ENCODE results near the gene PRSS1. TPM values are rescaled to one million over a fixed set of nuclear protein-coding genes. Genes with fewer than 3 reads are reported as not detected.

PRSS1 gene
- polyA plus RNA-seq, 1 donor from 2014 or later = not detected

DNA sequence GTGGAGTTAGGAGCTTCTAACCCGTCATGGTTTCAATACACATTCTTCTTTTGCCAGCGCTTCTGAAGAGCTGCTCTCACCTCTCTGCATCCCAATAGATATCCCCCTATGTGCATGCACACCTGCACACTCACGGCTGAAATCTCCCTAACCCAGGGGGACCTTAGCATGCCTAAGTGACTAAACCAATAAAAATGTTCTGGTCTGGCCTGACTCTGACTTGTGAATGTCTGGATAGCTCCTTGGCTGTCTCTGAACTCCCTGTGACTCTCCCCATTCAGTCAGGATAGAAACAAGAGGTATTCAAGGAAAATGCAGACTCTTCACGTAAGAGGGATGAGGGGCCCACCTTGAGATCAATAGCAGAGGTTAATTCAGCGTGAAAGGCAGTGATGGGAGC lies 43.9 kb downstream of the PRSS1 start:
- H3K9me3 ChIP-seq (ENCODE audit: low read length) = no peaks in the 10 kb centered on the region
- H3K27me3 ChIP-seq (ENCODE audit: insufficient read depth, low read depth, low read length) = peaks cover 34% of the 10 kb centered on the region
- H2AFZ ChIP-seq (ENCODE audit: low read depth, low read length) = no peak overlapping the region
- no peak overlapping the region for H3K27ac ChIP-seq (ENCODE audit: low read length)
- H3K4me2 ChIP-seq (ENCODE audit: low read length) = no peak overlapping the region
- H3K9me2 ChIP-seq (ENCODE audit: insufficient read depth, low read length) = no peaks in the 10 kb centered on the region
- TF ChIP-seq MXI1 (conservative IDR thresholded peaks at IDR 0.05; ENCODE audit: poor library complexity, severe bottlenecking) = no peak
- TF ChIP-seq, protein P1, sequence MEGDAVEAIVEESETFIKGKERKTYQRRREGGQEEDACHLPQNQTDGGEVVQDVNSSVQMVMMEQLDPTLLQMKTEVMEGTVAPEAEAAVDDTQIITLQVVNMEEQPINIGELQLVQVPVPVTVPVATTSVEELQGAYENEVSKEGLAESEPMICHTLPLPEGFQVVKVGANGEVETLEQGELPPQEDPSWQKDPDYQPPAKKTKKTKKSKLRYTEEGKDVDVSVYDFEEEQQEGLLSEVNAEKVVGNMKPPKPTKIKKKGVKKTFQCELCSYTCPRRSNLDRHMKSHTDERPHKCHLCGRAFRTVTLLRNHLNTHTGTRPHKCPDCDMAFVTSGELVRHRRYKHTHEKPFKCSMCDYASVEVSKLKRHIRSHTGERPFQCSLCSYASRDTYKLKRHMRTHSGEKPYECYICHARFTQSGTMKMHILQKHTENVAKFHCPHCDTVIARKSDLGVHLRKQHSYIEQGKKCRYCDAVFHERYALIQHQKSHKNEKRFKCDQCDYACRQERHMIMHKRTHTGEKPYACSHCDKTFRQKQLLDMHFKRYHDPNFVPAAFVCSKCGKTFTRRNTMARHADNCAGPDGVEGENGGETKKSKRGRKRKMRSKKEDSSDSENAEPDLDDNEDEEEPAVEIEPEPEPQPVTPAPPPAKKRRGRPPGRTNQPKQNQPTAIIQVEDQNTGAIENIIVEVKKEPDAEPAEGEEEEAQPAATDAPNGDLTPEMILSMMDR (IDR thresholded peaks at IDR 0.05; ENCODE audit: poor library complexity, severe bottlenecking) = no peak
- no peak for TF ChIP-seq SMC3 (conservative IDR thresholded peaks at IDR 0.05; ENCODE audit: poor library complexity)
- TF ChIP-seq POLR2AphosphoS5 (IDR thresholded peaks at IDR 0.05) = no peak
- no peak for TF ChIP-seq RAD21 (conservative IDR thresholded peaks at IDR 0.05)
- TF ChIP-seq, protein P2, sequence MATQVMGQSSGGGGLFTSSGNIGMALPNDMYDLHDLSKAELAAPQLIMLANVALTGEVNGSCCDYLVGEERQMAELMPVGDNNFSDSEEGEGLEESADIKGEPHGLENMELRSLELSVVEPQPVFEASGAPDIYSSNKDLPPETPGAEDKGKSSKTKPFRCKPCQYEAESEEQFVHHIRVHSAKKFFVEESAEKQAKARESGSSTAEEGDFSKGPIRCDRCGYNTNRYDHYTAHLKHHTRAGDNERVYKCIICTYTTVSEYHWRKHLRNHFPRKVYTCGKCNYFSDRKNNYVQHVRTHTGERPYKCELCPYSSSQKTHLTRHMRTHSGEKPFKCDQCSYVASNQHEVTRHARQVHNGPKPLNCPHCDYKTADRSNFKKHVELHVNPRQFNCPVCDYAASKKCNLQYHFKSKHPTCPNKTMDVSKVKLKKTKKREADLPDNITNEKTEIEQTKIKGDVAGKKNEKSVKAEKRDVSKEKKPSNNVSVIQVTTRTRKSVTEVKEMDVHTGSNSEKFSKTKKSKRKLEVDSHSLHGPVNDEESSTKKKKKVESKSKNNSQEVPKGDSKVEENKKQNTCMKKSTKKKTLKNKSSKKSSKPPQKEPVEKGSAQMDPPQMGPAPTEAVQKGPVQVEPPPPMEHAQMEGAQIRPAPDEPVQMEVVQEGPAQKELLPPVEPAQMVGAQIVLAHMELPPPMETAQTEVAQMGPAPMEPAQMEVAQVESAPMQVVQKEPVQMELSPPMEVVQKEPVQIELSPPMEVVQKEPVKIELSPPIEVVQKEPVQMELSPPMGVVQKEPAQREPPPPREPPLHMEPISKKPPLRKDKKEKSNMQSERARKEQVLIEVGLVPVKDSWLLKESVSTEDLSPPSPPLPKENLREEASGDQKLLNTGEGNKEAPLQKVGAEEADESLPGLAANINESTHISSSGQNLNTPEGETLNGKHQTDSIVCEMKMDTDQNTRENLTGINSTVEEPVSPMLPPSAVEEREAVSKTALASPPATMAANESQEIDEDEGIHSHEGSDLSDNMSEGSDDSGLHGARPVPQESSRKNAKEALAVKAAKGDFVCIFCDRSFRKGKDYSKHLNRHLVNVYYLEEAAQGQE (IDR thresholded peaks at IDR 0.05; ENCODE audit: borderline replicate concordance) = no peak
- no peak for TF ChIP-seq TAF1 (IDR thresholded peaks at IDR 0.05; ENCODE audit: low read depth)
- H4K20me1 ChIP-seq (ENCODE audit: insufficient read depth) = no peaks in the 10 kb centered on the region
- no peak overlapping the region for H3K4me3 ChIP-seq (ENCODE audit: low read length)
- H3F3A ChIP-seq (ENCODE audit: insufficient read depth, low read length, poor library complexity, severe bottlenecking) = no peaks in the 10 kb centered on the region
- no peaks in the 10 kb centered on the region for H3K79me2 ChIP-seq (replicated peaks; ENCODE audit: insufficient read depth, low read length)
- H3K9ac ChIP-seq (ENCODE audit: low read length) = no peak overlapping the region
- no peaks in the 10 kb centered on the region for H3K36me3 ChIP-seq (ENCODE audit: insufficient read depth, low read length)

DNA sequence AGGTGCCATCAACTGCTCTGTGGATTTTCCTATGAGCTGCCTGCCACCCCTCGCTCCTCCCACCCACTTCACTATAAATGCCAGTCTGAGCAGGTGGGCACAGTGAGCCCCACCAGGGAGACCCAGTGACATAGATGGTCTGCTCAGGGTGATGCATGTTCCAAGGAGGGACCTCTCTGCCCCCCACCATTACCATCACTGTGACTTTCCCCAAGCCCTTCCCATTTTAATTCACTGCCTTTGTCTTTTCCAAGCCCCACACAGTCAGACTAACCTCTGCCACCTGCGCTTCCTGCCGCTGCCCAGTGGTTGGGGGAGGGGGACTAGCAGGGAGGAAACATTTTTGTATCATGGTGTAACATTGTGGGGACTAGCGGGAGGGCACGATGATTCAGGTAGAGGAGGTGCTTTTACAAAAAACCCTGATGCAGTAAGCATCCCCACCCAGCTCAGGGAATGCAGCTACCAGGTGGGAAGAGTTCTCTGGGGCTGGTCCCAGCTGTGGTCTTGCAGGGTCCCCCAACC lies 46.1 kb downstream of the PRSS1 start:
- Histone ChIP-seq H3K9me3 (ENCODE audit: low read length) (no peaks in the 10 kb centered on the region), H3K27me3 (ENCODE audit: insufficient read depth, low read depth, low read length) (peaks cover 54% of the 10 kb centered on the region), H3K27ac (ENCODE audit: low read length) (no peak overlapping the region), H3K4me3 (ENCODE audit: low read length) (no peak overlapping the region), H4K20me1 (ENCODE audit: insufficient read depth) (no peaks in the 10 kb centered on the region), H2AFZ (ENCODE audit: low read depth, low read length) (no peak overlapping the region), H3F3A (ENCODE audit: insufficient read depth, low read length, poor library complexity, severe bottlenecking) (no peaks in the 10 kb centered on the region), H3K9me2 (ENCODE audit: insufficient read depth, low read length) (no peaks in the 10 kb centered on the region), H3K79me2 (replicated peaks; ENCODE audit: insufficient read depth, low read length) (no peaks in the 10 kb centered on the region), H3K9ac (ENCODE audit: low read length) (no peak overlapping the region), H3K36me3 (ENCODE audit: insufficient read depth, low read length) (no peaks in the 10 kb centered on the region), H3K4me2 (ENCODE audit: low read length) (no peak overlapping the region)
- TF ChIP-seq TAF1 (IDR thresholded peaks at IDR 0.05; ENCODE audit: low read depth) = no peak
- no peak for TF ChIP-seq EP300 (conservative IDR thresholded peaks at IDR 0.05; ENCODE audit: poor library complexity, severe bottlenecking)
- TF ChIP-seq POLR2AphosphoS5 (IDR thresholded peaks at IDR 0.05) = no peak
- no peak for TF ChIP-seq SMC3 (conservative IDR thresholded peaks at IDR 0.05; ENCODE audit: poor library complexity)
- no peak for TF ChIP-seq MXI1 (conservative IDR thresholded peaks at IDR 0.05; ENCODE audit: poor library complexity, severe bottlenecking)
- TF ChIP-seq, protein P2 (IDR thresholded peaks at IDR 0.05; ENCODE audit: borderline replicate concordance) = no peak
